Measurements from ENCODE around the gene CLPTM1. TPM values are rescaled to one million over a fixed set of nuclear protein-coding genes. Genes with fewer than 3 reads are reported as not detected.

The CLPTM1 gene
- total RNA-seq, 1 donor from 2014 or later: 98.8 TPM

DNA sequence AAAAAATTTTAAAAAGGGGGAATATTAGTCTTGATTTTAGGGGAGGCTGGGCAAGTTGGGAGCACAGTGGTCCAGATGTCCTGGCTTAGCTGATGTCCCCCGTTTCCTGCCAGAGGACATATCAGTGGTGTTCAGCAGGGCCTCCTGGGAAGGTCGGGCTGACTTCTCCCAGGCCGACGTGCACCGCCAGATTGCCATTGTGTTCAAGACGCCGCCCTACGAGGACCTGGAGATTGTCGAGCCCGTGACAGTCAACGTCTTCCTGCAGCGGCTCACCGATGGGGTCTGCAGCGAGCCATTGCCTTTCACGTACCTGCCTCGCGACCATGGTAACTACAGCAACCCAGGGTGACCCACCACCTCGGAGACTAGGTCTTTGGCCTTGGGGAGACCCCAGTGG is 77.2 kb downstream of the CLPTM1 start:
- no peak overlapping the region for H3K27ac Mint-ChIP-seq

DNA sequence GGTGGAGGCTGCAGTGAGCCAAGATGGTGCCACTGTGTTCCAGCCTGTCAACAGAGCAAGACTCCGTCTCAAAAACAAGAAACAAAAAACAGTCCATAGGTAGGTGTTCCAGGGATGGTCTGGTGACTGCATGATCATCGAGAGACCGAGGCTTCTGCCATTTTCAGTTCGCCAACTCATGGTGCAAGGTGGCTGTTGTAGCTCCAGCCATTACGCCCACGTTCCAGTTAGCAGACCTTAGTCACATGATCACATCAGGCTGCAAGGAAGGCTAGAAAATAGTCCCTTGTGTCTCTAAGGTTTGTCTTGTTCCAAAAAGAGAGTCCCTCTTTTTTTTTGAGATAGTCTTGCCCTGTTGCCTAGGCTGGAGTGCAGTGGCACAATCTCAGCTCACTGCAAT is 80.6 kb downstream of the CLPTM1 start:
- no peak overlapping the region for H3K4me3 Mint-ChIP-seq (ENCODE audit: low read depth)
- DNase-seq (ENCODE audit: low spot score, unreplicated experiment): no peak
- no peak overlapping the region for H3K27ac Mint-ChIP-seq
- H3K27me3 Mint-ChIP-seq: no peaks in the 10 kb centered on the region
- peaks cover 10% of the 10 kb centered on the region for H3K36me3 Mint-ChIP-seq (ENCODE audit: insufficient read depth)
- peaks cover 12% of the 10 kb centered on the region for H3K4me1 Mint-ChIP-seq (ENCODE audit: low read depth)
- TF ChIP-seq, protein P1, sequence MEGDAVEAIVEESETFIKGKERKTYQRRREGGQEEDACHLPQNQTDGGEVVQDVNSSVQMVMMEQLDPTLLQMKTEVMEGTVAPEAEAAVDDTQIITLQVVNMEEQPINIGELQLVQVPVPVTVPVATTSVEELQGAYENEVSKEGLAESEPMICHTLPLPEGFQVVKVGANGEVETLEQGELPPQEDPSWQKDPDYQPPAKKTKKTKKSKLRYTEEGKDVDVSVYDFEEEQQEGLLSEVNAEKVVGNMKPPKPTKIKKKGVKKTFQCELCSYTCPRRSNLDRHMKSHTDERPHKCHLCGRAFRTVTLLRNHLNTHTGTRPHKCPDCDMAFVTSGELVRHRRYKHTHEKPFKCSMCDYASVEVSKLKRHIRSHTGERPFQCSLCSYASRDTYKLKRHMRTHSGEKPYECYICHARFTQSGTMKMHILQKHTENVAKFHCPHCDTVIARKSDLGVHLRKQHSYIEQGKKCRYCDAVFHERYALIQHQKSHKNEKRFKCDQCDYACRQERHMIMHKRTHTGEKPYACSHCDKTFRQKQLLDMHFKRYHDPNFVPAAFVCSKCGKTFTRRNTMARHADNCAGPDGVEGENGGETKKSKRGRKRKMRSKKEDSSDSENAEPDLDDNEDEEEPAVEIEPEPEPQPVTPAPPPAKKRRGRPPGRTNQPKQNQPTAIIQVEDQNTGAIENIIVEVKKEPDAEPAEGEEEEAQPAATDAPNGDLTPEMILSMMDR (IDR thresholded peaks at IDR 0.05; ENCODE audit: unreplicated experiment): no peak
- H3K9me3 Mint-ChIP-seq (ENCODE audit: low read depth): no peaks in the 10 kb centered on the region

More for the DNA sequence above, 77.2 kb downstream of the CLPTM1 start:
- DNase-seq (ENCODE audit: low spot score, unreplicated experiment): no peak
- TF ChIP-seq, protein P1 (IDR thresholded peaks at IDR 0.05; ENCODE audit: unreplicated experiment): no peak
- Mint-ChIP-seq H3K4me3 (ENCODE audit: low read depth) (no peak overlapping the region), H3K9me3 (ENCODE audit: low read depth) (no peaks in the 10 kb centered on the region), H3K27me3 (no peaks in the 10 kb centered on the region), H3K36me3 (ENCODE audit: insufficient read depth) (peaks cover 8% of the 10 kb centered on the region), H3K4me1 (ENCODE audit: low read depth) (no peaks in the 10 kb centered on the region)

DNA sequence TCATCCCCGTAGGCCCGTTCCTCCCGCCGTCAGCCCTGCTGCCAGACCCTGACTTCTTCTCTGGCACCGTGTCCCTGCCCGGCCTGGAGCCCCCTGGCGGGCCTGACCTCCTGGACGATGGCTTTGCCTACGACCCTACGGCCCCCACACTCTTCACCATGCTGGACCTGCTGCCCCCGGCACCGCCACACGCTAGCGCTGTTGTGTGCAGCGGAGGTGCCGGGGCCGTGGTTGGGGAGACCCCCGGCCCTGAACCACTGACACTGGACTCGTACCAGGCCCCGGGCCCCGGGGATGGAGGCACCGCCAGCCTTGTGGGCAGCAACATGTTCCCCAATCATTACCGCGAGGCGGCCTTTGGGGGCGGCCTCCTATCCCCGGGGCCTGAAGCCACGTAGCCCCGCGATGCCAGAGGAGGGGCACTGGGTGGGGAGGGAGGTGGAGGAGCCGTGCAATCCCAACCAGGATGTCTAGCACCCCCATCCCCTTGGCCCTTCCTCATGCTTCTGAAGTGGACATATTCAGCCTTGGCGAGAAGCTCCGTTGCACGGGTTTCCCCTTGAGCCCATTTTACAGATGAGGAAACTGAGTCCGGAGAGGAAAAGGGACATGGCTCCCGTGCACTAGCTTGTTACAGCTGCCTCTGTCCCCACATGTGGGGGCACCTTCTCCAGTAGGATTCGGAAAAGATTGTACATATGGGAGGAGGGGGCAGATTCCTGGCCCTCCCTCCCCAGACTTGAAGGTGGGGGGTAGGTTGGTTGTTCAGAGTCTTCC is 82.4 kb downstream of the CLPTM1 start:
- no peak for DNase-seq (ENCODE audit: low spot score, unreplicated experiment)
- no peak overlapping the region for H3K27ac Mint-ChIP-seq
- peaks cover 15% of the 10 kb centered on the region for H3K36me3 Mint-ChIP-seq (ENCODE audit: insufficient read depth)
- no peaks in the 10 kb centered on the region for H3K27me3 Mint-ChIP-seq
- TF ChIP-seq, protein P1 (IDR thresholded peaks at IDR 0.05; ENCODE audit: unreplicated experiment): no peak
- peaks cover 12% of the 10 kb centered on the region for H3K4me1 Mint-ChIP-seq (ENCODE audit: low read depth)
- H3K4me3 Mint-ChIP-seq (ENCODE audit: low read depth): peak overlapping the region; percentile 38
- no peaks in the 10 kb centered on the region for H3K9me3 Mint-ChIP-seq (ENCODE audit: low read depth)

DNA sequence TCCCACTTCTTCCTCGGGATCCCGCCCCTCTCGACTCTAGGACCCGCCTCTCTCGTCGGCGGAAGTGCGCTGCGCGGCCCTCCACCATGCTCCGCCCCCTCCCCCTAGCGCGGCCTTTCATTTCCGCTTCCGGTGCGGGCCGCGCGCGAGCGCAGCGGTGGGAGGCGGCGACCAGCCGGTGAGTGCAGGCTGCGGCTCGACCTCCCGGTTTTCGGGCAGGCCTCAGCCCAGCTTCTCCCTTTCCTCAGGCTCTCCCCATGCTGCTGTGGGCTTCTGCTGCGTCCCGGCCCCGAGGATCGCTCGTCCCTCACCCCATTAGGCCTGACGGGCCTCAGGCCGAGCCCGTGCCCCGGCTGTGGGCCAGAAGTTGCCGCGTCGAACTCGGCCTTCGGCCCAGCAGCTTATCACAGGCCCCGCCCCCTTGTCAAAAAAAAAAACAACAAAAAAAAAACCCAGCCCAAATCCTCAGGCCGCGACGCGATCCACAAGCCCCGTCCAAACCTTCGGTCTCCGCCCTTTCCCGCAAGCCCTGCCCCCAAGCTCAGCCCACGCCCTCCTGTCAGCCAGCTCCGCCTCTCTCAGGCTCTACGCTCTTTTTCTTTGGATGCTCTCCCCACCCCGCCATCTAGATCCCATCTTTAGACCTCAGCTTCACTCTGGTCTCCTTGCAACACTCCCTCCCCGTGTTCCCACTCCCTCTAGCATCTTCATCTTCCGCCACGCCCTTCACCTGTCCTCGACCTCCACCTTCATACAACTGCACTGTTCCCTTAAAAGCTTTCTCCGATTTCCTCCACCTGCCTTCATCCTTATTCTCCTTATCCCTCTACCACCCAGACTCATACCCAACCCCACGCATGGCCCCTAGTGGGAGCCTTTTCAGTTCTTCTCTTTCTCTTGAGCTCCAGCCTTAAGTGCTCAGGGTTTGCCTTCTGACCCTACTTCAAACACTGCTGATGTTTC is 84.0 kb downstream of the CLPTM1 start, which contains the start of gene CLASRP:
CLASRP (plus strand) TSS at position 115 of the 963 bp plus-strand sequence. CDS start 1,168 bp downstream, outside the sequence.
- H3K4me3 Mint-ChIP-seq (ENCODE audit: low read depth): peak within 1 kb of the TSS; percentile 91
- TF ChIP-seq, protein P1 (IDR thresholded peaks at IDR 0.05; ENCODE audit: unreplicated experiment): no peak
- peaks cover 12% of the 10 kb centered on the region for H3K36me3 Mint-ChIP-seq (ENCODE audit: insufficient read depth)
- peak; percentile 72 for DNase-seq (ENCODE audit: low spot score, unreplicated experiment)
- no peaks in the 10 kb centered on the region for H3K27me3 Mint-ChIP-seq
- H3K4me1 Mint-ChIP-seq (ENCODE audit: low read depth): peaks cover 12% of the 10 kb centered on the region
- H3K9me3 Mint-ChIP-seq (ENCODE audit: low read depth): no peaks in the 10 kb centered on the region
- peak within 1 kb of the TSS; percentile 96 for H3K27ac Mint-ChIP-seq

Data from progenitor cell of endocrine pancreas (in vitro differentiated cells).